ENCODE results near the gene TRAF3IP1.

DNA sequence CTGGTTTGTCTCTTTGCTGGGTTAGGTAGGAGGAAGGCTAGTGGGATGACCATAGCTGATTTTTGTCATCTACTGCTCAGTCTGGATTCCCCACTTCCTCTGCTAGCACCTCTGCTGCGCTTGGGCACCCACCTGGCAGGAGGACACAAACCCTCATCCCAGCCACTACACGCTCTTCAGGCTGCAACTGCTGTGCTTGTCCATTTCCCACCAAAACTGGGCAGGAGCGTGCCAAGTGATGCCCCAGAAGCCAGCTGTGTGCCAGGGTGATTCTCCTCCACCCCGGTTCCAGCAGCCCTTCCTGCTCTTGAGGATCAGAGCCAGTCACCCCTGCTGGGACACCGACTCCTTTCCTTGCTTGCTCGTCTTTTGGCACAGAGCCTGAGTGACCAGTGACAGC lies 16.2 kb upstream of the TRAF3IP1 start:
- TF ChIP-seq, protein P1, sequence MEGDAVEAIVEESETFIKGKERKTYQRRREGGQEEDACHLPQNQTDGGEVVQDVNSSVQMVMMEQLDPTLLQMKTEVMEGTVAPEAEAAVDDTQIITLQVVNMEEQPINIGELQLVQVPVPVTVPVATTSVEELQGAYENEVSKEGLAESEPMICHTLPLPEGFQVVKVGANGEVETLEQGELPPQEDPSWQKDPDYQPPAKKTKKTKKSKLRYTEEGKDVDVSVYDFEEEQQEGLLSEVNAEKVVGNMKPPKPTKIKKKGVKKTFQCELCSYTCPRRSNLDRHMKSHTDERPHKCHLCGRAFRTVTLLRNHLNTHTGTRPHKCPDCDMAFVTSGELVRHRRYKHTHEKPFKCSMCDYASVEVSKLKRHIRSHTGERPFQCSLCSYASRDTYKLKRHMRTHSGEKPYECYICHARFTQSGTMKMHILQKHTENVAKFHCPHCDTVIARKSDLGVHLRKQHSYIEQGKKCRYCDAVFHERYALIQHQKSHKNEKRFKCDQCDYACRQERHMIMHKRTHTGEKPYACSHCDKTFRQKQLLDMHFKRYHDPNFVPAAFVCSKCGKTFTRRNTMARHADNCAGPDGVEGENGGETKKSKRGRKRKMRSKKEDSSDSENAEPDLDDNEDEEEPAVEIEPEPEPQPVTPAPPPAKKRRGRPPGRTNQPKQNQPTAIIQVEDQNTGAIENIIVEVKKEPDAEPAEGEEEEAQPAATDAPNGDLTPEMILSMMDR (IDR thresholded peaks at IDR 0.05) = no peak
- TF ChIP-seq ZFX (IDR thresholded peaks at IDR 0.05; ENCODE audit: borderline replicate concordance) = no peak
